Tibial nerve (tissue), 4 donors: ENCODE data around the gene SEMA3B. TPM values are rescaled to one million over a fixed set of nuclear protein-coding genes. Genes with fewer than 3 reads are reported as not detected.
"Not testable (repeated sequence)": the region's sequence is repeated elsewhere in the genome, so short reads cannot be mapped to it uniquely, and the experiment has no call there.

ENCODE experiments used
- DNase-seq, 2 donors: peaks; one replicate each; pipeline ENCODE4 v3.0.0-alpha.2; 2019; ENCODE audit warnings: low spot score in 2 of 2
- H3K27ac ChIP-seq, 4 donors: fragments of 200-600 bp; sonication (generic) in 3 of 4; one replicate each; pipeline ENCODE4 v1.5.1; 2017 to 2019; ENCODE audit warnings: mild to moderate bottlenecking in 1 of 4
- H3K27me3 ChIP-seq, 2 donors: fragments of 200-600 bp; sonication (generic) in 1 of 2; one replicate each; pipeline versions ENCODE4 v1.5.1 to v1.6.0; 2017 to 2019
- H3K36me3 ChIP-seq, 3 donors: fragments of 200-600 bp; sonication (generic); one replicate each; pipeline ENCODE4 v1.5.1; 2018 to 2019
- H3K4me1 ChIP-seq, 4 donors: fragments of 200-600 bp; sonication (generic) in 3 of 4; one replicate each; pipeline ENCODE4 v1.5.1; 2017 to 2019
- H3K4me3 ChIP-seq, 4 donors: fragments of 200-600 bp; sonication (generic) in 3 of 4; one replicate each; pipeline ENCODE4 v1.5.1; 2017 to 2019; ENCODE audit warnings: mild to moderate bottlenecking in 1 of 4, moderate library complexity in 1 of 4
- H3K9me3 ChIP-seq, 4 donors: fragments of 200-600 bp; sonication (generic) in 3 of 4; one replicate each; pipeline ENCODE4 v1.5.1; 2017 to 2019
- CTCF ChIP-seq, 5 experiments: fragments of 200-600 bp in 3 of 5; fragments of 450-650 bp in 2 of 5; sonication (generic) in 3 of 5; IDR thresholded peaks; one replicate each; pipeline ENCODE4 v1.5.1; 2016 to 2019; ENCODE audit warnings: antibody characterized with exemption in 5 of 5, mild to moderate bottlenecking in 3 of 5, moderate library complexity in 2 of 5
- EP300 ChIP-seq, 2 donors: sonication (generic); formaldehyde crosslinking; IDR thresholded peaks; one replicate each; pipeline ENCODE4 v1.6.1; 2017; ENCODE audit warnings: antibody characterized with exemption in 2 of 2, mild to moderate bottlenecking in 1 of 2
- POLR2A ChIP-seq, 2 donors: fragments of 450-650 bp; IDR thresholded peaks; one replicate each; pipeline ENCODE4 v1.6.1; 2017; ENCODE audit warnings: antibody characterized with exemption in 2 of 2, mild to moderate bottlenecking in 2 of 2, moderate library complexity in 2 of 2
- WGBS, 2 donors: methylation state at CpG; one replicate each; pipeline ENCODE4 v1.1.5; 2018; 5-methylcytosine and 5-hydroxymethylcytosine counted together
- total RNA-seq, 4 donors: library from RNA; depleted of rRNA; stranded (reverse); fragments of >200 nt; gene quantifications; one replicate each; pipeline ENCODE4 v1.1.0, GENCODE V29; 2016

The SEMA3B gene
- total RNA-seq, 4 donors from 2014 or later = 251 to 334 (median 261) TPM

- 64 to 78% methylated on average over 12 of the region's 12 CpGs for WGBS, 2 donors
- no peak for TF ChIP-seq POLR2A (IDR thresholded peaks at IDR 0.05)
- TF ChIP-seq EP300 (IDR thresholded peaks at IDR 0.05) = no peak
- Histone ChIP-seq H3K36me3 (peaks cover 0 to 8% (median 0%) of the 10 kb centered on the region in 3 donors), H3K4me1 (peaks cover 0 to 16% (median 2%) of the 10 kb centered on the region in 4 donors), H3K27ac (no peak overlapping the region), H3K4me3 (no peak overlapping the region), H3K9me3 (no peaks in the 10 kb centered on the region), H3K27me3 (no peaks in the 10 kb centered on the region)
- no peak for DNase-seq
Measured at GRCh38 chr3:50221411-50222168, 47.4 kb upstream of the SEMA3B start.

- Histone ChIP-seq H3K4me1 (peaks cover 0 to 21% (median 8%) of the 10 kb centered on the region in 4 donors), H3K27me3 (no peaks in the 10 kb centered on the region), H3K36me3 (peaks cover 0 to 8% (median 0%) of the 10 kb centered on the region in 3 donors), H3K9me3 (no peaks in the 10 kb centered on the region), H3K27ac (no peak overlapping the region), H3K4me3 (no peak overlapping the region)
- DNase-seq = no peak
- no peak for TF ChIP-seq CTCF (IDR thresholded peaks at IDR 0.05)
- no peak for TF ChIP-seq EP300 (IDR thresholded peaks at IDR 0.05)
- no peak for TF ChIP-seq POLR2A (IDR thresholded peaks at IDR 0.05)
- 56 to 71% methylated on average over 1 of the region's 1 CpG for WGBS, 2 donors
Measured at GRCh38 chr3:50222169-50222528, 46.8 kb upstream of the SEMA3B start.

GRCh38 chr3:50224639-50225038, 44.3 kb upstream of the SEMA3B start:
- 64 to 76% methylated on average over 5 of the region's 5 CpGs for WGBS, 2 donors
- Histone ChIP-seq H3K9me3 (no peaks in the 10 kb centered on the region), H3K4me1 (peaks cover 0 to 35% (median 14%) of the 10 kb centered on the region in 4 donors), H3K36me3 (no peaks in the 10 kb centered on the region), H3K27ac (no peak overlapping the region), H3K4me3 (no peak overlapping the region), H3K27me3 (no peaks in the 10 kb centered on the region)
- TF ChIP-seq CTCF (IDR thresholded peaks at IDR 0.05) = no peak
- no peak for TF ChIP-seq POLR2A (IDR thresholded peaks at IDR 0.05)
- TF ChIP-seq EP300 (IDR thresholded peaks at IDR 0.05) = no peak
- no peak for DNase-seq

- H3K27ac ChIP-seq = peak overlapping the region; percentile 47 to 88 (median 70)
- no peaks in the 10 kb centered on the region for H3K27me3 ChIP-seq
- peak in 1 of 2 donors; percentile 51 for DNase-seq
- TF ChIP-seq POLR2A (IDR thresholded peaks at IDR 0.05) (no peak), EP300 (IDR thresholded peaks at IDR 0.05) (no peak), CTCF (IDR thresholded peaks at IDR 0.05) (no peak)
- H3K9me3 ChIP-seq = no peaks in the 10 kb centered on the region
- peaks cover 0 to 33% (median 14%) of the 10 kb centered on the region in 4 donors for H3K4me1 ChIP-seq
- 1 to 2% methylated on average over 20 to 24 of the region's 40 CpGs for WGBS, 2 donors
- H3K36me3 ChIP-seq = no peaks in the 10 kb centered on the region
- H3K4me3 ChIP-seq = peak overlapping the region; percentile 49 to 79 (median 58)
Measured at GRCh38 chr3:50226888-50227389, 42.0 kb upstream of the SEMA3B start.

GRCh38 chr3:50227390-50228183, 41.4 kb upstream of the SEMA3B start:
- H3K36me3 ChIP-seq = no peaks in the 10 kb centered on the region
- DNase-seq = peak; percentile 72 to 78
- no peaks in the 10 kb centered on the region for H3K27me3 ChIP-seq
- TF ChIP-seq EP300 (IDR thresholded peaks at IDR 0.05) = peak; percentile 67 to 81
- TF ChIP-seq POLR2A (IDR thresholded peaks at IDR 0.05) = peak in 1 of 2 donors; percentile 46
- peak; percentile 90 to 99 (median 96) for TF ChIP-seq CTCF (IDR thresholded peaks at IDR 0.05)
- no peaks in the 10 kb centered on the region for H3K9me3 ChIP-seq
- H3K4me1 ChIP-seq = peaks cover 0 to 33% (median 14%) of the 10 kb centered on the region in 4 donors
- peak overlapping the region; percentile 47 to 88 (median 70) for H3K27ac ChIP-seq
- 2 to 3% methylated on average over 25 to 43 of the region's 51 CpGs for WGBS, 2 donors
- peak overlapping the region; percentile 49 to 79 (median 58) for H3K4me3 ChIP-seq

- H3K27ac ChIP-seq = peak overlapping the region in 3 of 4 donors; percentile 57 to 88 (median 82)
- H3K4me1 ChIP-seq = peaks cover 0 to 33% (median 14%) of the 10 kb centered on the region in 4 donors
- not testable (repeated sequence) for H3K9me3 ChIP-seq, DNase-seq, H3K27me3 ChIP-seq, H3K36me3 ChIP-seq
- WGBS, 2 donors = 39 to 43% methylated on average over 15 of the region's 15 CpGs
- peak overlapping the region in 3 of 4 donors; percentile 57 to 79 (median 59) for H3K4me3 ChIP-seq
Measured at GRCh38 chr3:50228184-50228763, 40.7 kb upstream of the SEMA3B start.
